ENCODE measurements around the gene RBMS3. TPM values are rescaled to one million over a fixed set of nuclear protein-coding genes. Genes with fewer than 3 reads are reported as not detected.

The RBMS3 gene
- total RNA-seq, 1 donor from 2014 or later = 3.8 TPM

- peaks cover 28% of the 10 kb centered on the region for H3K4me1 Mint-ChIP-seq (ENCODE audit: low read depth)
- peak overlapping the region; percentile 16 for H3K27ac Mint-ChIP-seq
- DNase-seq (ENCODE audit: low spot score, unreplicated experiment) = no peak
- H3K9me3 Mint-ChIP-seq (ENCODE audit: low read depth) = peaks cover under 1% of the 10 kb centered on the region
- H3K36me3 Mint-ChIP-seq (ENCODE audit: insufficient read depth) = no peaks in the 10 kb centered on the region
- H3K4me3 Mint-ChIP-seq (ENCODE audit: low read depth) = no peak overlapping the region
- no peak for TF ChIP-seq CTCF (IDR thresholded peaks at IDR 0.05; ENCODE audit: unreplicated experiment)
- H3K27me3 Mint-ChIP-seq = no peaks in the 10 kb centered on the region
Observed at GRCh38 chr3:29694783-29695182, 413.9 kb downstream of the RBMS3 start.

GRCh38 chr3:29695201-29695600 lies 414.3 kb downstream of the RBMS3 start:
- TF ChIP-seq CTCF (IDR thresholded peaks at IDR 0.05; ENCODE audit: unreplicated experiment) = no peak
- Mint-ChIP-seq H3K27me3 (no peaks in the 10 kb centered on the region), H3K36me3 (ENCODE audit: insufficient read depth) (peaks cover 2% of the 10 kb centered on the region), H3K27ac (peak overlapping the region; percentile 16), H3K9me3 (ENCODE audit: low read depth) (peaks cover 4% of the 10 kb centered on the region), H3K4me3 (ENCODE audit: low read depth) (no peak overlapping the region), H3K4me1 (ENCODE audit: low read depth) (peaks cover 26% of the 10 kb centered on the region)
- no peak for DNase-seq (ENCODE audit: low spot score, unreplicated experiment)

- H3K36me3 Mint-ChIP-seq (ENCODE audit: insufficient read depth) = peaks cover 5% of the 10 kb centered on the region
- H3K9me3 Mint-ChIP-seq (ENCODE audit: low read depth) = peaks cover 10% of the 10 kb centered on the region
- DNase-seq (ENCODE audit: low spot score, unreplicated experiment) = no peak
- H3K27ac Mint-ChIP-seq = no peak overlapping the region
- no peak for TF ChIP-seq CTCF (IDR thresholded peaks at IDR 0.05; ENCODE audit: unreplicated experiment)
- no peak overlapping the region for H3K4me3 Mint-ChIP-seq (ENCODE audit: low read depth)
- H3K27me3 Mint-ChIP-seq = no peaks in the 10 kb centered on the region
- H3K4me1 Mint-ChIP-seq (ENCODE audit: low read depth) = peaks cover 26% of the 10 kb centered on the region
Observed at GRCh38 chr3:29695643-29696198, 414.9 kb downstream of the RBMS3 start.

GRCh38 chr3:29696311-29696710 lies 415.4 kb downstream of the RBMS3 start:
- Mint-ChIP-seq H3K4me3 (ENCODE audit: low read depth) (no peak overlapping the region), H3K4me1 (ENCODE audit: low read depth) (peaks cover 25% of the 10 kb centered on the region), H3K9me3 (ENCODE audit: low read depth) (peaks cover 10% of the 10 kb centered on the region), H3K27ac (no peak overlapping the region), H3K36me3 (ENCODE audit: insufficient read depth) (peaks cover 5% of the 10 kb centered on the region), H3K27me3 (no peaks in the 10 kb centered on the region)
- no peak for TF ChIP-seq CTCF (IDR thresholded peaks at IDR 0.05; ENCODE audit: unreplicated experiment)
- no peak for DNase-seq (ENCODE audit: low spot score, unreplicated experiment)

- H3K27me3 Mint-ChIP-seq = no peaks in the 10 kb centered on the region
- no peak for TF ChIP-seq CTCF (IDR thresholded peaks at IDR 0.05; ENCODE audit: unreplicated experiment)
- H3K36me3 Mint-ChIP-seq (ENCODE audit: insufficient read depth) = peaks cover 5% of the 10 kb centered on the region
- no peak for DNase-seq (ENCODE audit: low spot score, unreplicated experiment)
- peaks cover 10% of the 10 kb centered on the region for H3K9me3 Mint-ChIP-seq (ENCODE audit: low read depth)
- H3K4me3 Mint-ChIP-seq (ENCODE audit: low read depth) = no peak overlapping the region
- no peak overlapping the region for H3K27ac Mint-ChIP-seq
- peaks cover 25% of the 10 kb centered on the region for H3K4me1 Mint-ChIP-seq (ENCODE audit: low read depth)
Observed at GRCh38 chr3:29697989-29698388, 417.1 kb downstream of the RBMS3 start.
